K562 (cell line): ENCODE measurements around the gene KDELR3. TPM values are rescaled to one million over a fixed set of nuclear protein-coding genes. Genes with fewer than 3 reads are reported as not detected.

Source experiments
- CEBPB ChIP-seq: fragments of 450-650 bp; IDR thresholded peaks from 2 replicates; pipeline ENCODE4 v1.6.1; 2016; ENCODE audit warnings: missing genetic modification characterization, missing compliant biosample characterization
- FIP1L1 ChIP-seq: fragments of 200-400 bp; formaldehyde crosslinking; IDR thresholded peaks from 2 replicates; pipeline ENCODE4 v1.6.1; 2018; ENCODE audit warnings: mild to moderate bottlenecking, low read depth, low read length; ENCODE audit not compliant: poor library complexity, severe bottlenecking
- HCFC1 ChIP-seq: IDR thresholded peaks from 2 replicates; pipeline ENCODE4 v1.6.1; 2012; ENCODE audit warnings: low read depth, low read length, improper control_type of control experiment
- HNRNPLL ChIP-seq: fragments of 200-400 bp; formaldehyde crosslinking; IDR thresholded peaks from 2 replicates; pipeline ENCODE4 v1.6.1; 2017; ENCODE audit warnings: low read length, low read depth, mild to moderate bottlenecking; ENCODE audit not compliant: poor library complexity, severe bottlenecking
- KLF13 ChIP-seq: fragments of 450-650 bp; IDR thresholded peaks from 2 replicates; pipeline ENCODE4 v1.6.1; 2016; ENCODE audit warnings: missing genetic modification characterization, low read depth, mild to moderate bottlenecking, missing compliant biosample characterization, moderate library complexity, borderline replicate concordance
- PHTF2 ChIP-seq: fragments of 250-450 bp; sonication (Bioruptor Pico); IDR thresholded peaks from 2 replicates; pipeline ENCODE4 v1.5.0; 2021; ENCODE audit warnings: mild to moderate bottlenecking
- POLR2G ChIP-seq: fragments of 200-400 bp; formaldehyde crosslinking; IDR thresholded peaks from 2 replicates; pipeline ENCODE4 v1.6.1; 2017; ENCODE audit warnings: low read depth, mild to moderate bottlenecking, antibody characterized with exemption, low read length, moderate library complexity
- TOE1 ChIP-seq, 2 experiments: fragments of 450-650 bp in 1 of 2; sonication (generic) in 1 of 2; formaldehyde crosslinking in 1 of 2; IDR thresholded peaks; 2 replicates each; pipeline versions ENCODE4 v1.7.1 to v1.8.0; 2016 to 2022; ENCODE audit warnings: borderline replicate concordance in 2 of 2, mild to moderate bottlenecking in 2 of 2, antibody characterized with exemption in 1 of 2, inconsistent platforms in 1 of 2, low read depth in 1 of 2, missing genetic modification reagents in 1 of 2, moderate library complexity in 1 of 2
- ZEB2 ChIP-seq: fragments of 450-650 bp; IDR thresholded peaks from 2 replicates; pipeline ENCODE4 v1.6.1; 2016
- ZNF124 ChIP-seq: sonication (generic); formaldehyde crosslinking; IDR thresholded peaks from 2 replicates; pipeline ENCODE4 v1.8.1; 2022; ENCODE audit warnings: missing genetic modification reagents
- ZNF3 ChIP-seq: fragments of 250-450 bp; sonication (Bioruptor Pico); IDR thresholded peaks from 2 replicates; pipeline ENCODE4 v1.5.0; 2021; ENCODE audit warnings: mild to moderate bottlenecking, moderate library complexity
- ZNF444 ChIP-seq: fragments of 250-450 bp; sonication (Bioruptor Pico); IDR thresholded peaks from 2 replicates; pipeline ENCODE4 v1.4.0; 2020; ENCODE audit warnings: mild to moderate bottlenecking, moderate library complexity
- ZNF551 ChIP-seq: fragments of 250-450 bp; sonication (Bioruptor Pico); IDR thresholded peaks from 2 replicates; pipeline ENCODE4 v1.5.0; 2021; ENCODE audit warnings: mild to moderate bottlenecking, moderate library complexity
- polyA plus RNA-seq, 8 experiments: library from polyadenylated mRNA; depleted of rRNA in 4 of 8; stranded (reverse) in 5 of 8; unstranded in 3 of 8; fragments of >200 nt; fragmentation: Nextera tagmentation in 2 of 8; fragmentation: Illumina TruSeq in 1 of 8; extraction: Ambion mirVana in 2 of 8; extraction: Trizol in 1 of 8; gene quantifications; 2 replicates each; pipeline versions ENCODE4 v1.2.1 to v1.2.3, GENCODE V29; 2011 to 2014; ENCODE audit warnings: inconsistent platforms in 1 of 8, missing spikeins in 1 of 8
- total RNA-seq, 7 experiments: library from RNA; depleted of rRNA in 6 of 7; stranded (reverse); fragments of >200 nt in 6 of 7; fragmentation: Illumina TruSeq in 2 of 7; extraction: Trizol in 2 of 7; gene quantifications; 2 replicates each; pipeline versions ENCODE4 v1.2.1 to v1.2.3, GENCODE V29; 2011 to 2021; ENCODE audit warnings: low replicate concordance in 1 of 7
- TF ChIP-seq, protein P1 (sequence below): fragments of 250-450 bp; sonication (Bioruptor Pico); IDR thresholded peaks from 2 replicates; pipeline ENCODE4 v1.4.0; 2020; ENCODE audit warnings: mild to moderate bottlenecking, moderate library complexity, borderline replicate concordance
- TF ChIP-seq, protein P2 (sequence below): IDR thresholded peaks from 2 replicates; pipeline ENCODE4 v1.6.1; 2012; ENCODE audit warnings: low read depth, low read length, improper control_type of control experiment, borderline replicate concordance
- TF ChIP-seq, protein P3 (sequence below), 3 experiments: fragments of 200-800 bp in 1 of 3; sonication (Bioruptor generic) in 1 of 3; sonication (generic) in 1 of 3; formaldehyde crosslinking in 1 of 3; IDR thresholded peaks; 2 replicates each; pipeline versions ENCODE4 v1.6.1 to v1.8.0; 2016 to 2022; ENCODE audit warnings: mild to moderate bottlenecking in 2 of 3, missing compliant biosample characterization in 2 of 3, missing genetic modification characterization in 2 of 3, missing genetic modification reagents in 1 of 3
- TF ChIP-seq, protein P4 (sequence below), 3 experiments: fragments of 200-800 bp in 1 of 3; fragments of 250-450 bp in 1 of 3; fragments of 450-650 bp in 1 of 3; sonication (Bioruptor Pico) in 1 of 3; sonication (Bioruptor generic) in 1 of 3; formaldehyde crosslinking in 1 of 3; IDR thresholded peaks; 2 replicates each; pipeline versions ENCODE4 v1.6.1 to v1.8.0; 2016 to 2022; ENCODE audit warnings: mild to moderate bottlenecking in 2 of 3, missing genetic modification characterization in 2 of 3, missing compliant biosample characterization in 1 of 3, moderate library complexity in 1 of 3

Gene KDELR3
- total and polyA plus RNA-seq, 9 of the 15 experiments (the other 6 are each of a cell fraction or from before 2014, with no cell fraction given), result 7.1 to 44.8 (median 9.6) TPM

DNA sequence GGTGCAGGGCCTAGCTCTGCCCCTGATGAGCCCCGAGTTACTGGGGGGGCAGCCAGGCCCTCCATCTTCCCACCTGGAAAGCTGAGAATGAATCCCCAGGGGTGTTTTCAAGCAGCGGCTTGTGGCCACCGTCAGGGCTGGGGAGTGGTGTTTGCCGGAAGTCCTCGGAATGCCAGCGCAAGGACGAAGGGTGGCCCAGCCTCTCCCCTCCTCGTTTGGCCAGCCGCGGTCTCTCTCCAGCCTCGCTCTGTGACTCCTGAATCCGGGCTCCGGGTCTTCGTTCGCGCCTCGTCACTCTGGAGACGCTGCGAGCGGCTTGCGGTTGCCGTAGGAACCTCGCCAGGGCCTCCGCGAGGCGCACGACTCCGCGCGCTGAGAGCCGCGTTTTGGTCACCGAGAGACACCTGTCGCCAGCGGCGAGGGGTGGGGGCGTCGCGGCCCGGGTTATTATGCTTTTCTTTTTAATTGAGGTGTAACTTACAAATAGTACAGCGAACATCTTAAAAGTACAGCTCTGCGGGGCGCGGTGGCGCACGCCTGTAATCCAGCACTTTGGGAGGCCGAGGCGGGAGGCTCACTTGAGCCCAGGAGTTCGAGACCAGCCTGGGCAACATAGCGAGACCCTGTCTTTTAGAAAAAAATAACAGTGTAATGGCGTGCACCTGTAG is 6.3 kb upstream of the KDELR3 start (continued):
- no peak for TF ChIP-seq FIP1L1
- TF ChIP-seq POLR2G, result peak; percentile 41
- no peak for TF ChIP-seq ZNF124 (CRISPR knock-in tag)
- no peak for TF ChIP-seq ZNF3 (CRISPR knock-in tag)
- no peak for TF ChIP-seq KLF13 (tag)
- TF ChIP-seq, protein P1, sequence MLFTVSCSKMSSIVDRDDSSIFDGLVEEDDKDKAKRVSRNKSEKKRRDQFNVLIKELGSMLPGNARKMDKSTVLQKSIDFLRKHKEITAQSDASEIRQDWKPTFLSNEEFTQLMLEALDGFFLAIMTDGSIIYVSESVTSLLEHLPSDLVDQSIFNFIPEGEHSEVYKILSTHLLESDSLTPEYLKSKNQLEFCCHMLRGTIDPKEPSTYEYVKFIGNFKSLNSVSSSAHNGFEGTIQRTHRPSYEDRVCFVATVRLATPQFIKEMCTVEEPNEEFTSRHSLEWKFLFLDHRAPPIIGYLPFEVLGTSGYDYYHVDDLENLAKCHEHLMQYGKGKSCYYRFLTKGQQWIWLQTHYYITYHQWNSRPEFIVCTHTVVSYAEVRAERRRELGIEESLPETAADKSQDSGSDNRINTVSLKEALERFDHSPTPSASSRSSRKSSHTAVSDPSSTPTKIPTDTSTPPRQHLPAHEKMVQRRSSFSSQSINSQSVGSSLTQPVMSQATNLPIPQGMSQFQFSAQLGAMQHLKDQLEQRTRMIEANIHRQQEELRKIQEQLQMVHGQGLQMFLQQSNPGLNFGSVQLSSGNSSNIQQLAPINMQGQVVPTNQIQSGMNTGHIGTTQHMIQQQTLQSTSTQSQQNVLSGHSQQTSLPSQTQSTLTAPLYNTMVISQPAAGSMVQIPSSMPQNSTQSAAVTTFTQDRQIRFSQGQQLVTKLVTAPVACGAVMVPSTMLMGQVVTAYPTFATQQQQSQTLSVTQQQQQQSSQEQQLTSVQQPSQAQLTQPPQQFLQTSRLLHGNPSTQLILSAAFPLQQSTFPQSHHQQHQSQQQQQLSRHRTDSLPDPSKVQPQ (CRISPR knock-in tag), result no peak
- TF ChIP-seq HNRNPLL, result peak; percentile 67
- TF ChIP-seq HCFC1, result peak; percentile 44; the same call in 1 of the 2 replicates
- TF ChIP-seq, protein P2, sequence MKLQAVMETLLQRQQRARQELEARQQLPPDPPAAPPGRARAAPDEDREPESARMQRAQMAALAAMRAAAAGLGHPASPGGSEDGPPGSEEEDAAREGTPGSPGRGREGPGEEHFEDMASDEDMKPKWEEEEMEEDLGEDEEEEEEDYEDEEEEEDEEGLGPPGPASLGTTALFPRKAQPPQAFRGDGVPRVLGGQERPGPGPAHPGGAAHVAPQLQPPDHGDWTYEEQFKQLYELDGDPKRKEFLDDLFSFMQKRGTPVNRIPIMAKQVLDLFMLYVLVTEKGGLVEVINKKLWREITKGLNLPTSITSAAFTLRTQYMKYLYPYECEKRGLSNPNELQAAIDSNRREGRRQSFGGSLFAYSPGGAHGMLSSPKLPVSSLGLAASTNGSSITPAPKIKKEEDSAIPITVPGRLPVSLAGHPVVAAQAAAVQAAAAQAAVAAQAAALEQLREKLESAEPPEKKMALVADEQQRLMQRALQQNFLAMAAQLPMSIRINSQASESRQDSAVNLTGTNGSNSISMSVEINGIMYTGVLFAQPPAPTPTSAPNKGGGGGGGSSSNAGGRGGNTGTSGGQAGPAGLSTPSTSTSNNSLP, result no peak
- no peak for TF ChIP-seq ZNF551 (CRISPR knock-in tag)
- peak; percentile 70; the same call in 1 of the 2 replicates for TF ChIP-seq TOE1 (IDR thresholded peaks at IDR 0.05; ENCODE audit: borderline replicate concordance)
- no peak for TF ChIP-seq TOE1 (CRISPR knock-in tag; IDR thresholded peaks at IDR 0.05; ENCODE audit: borderline replicate concordance, low read depth)
- TF ChIP-seq PHTF2 (CRISPR knock-in tag), result no peak
- TF ChIP-seq CEBPB (tag), result no peak
- TF ChIP-seq ZEB2, result no peak
- TF ChIP-seq ZNF444 (CRISPR knock-in tag), result no peak
- TF ChIP-seq, protein P3, sequence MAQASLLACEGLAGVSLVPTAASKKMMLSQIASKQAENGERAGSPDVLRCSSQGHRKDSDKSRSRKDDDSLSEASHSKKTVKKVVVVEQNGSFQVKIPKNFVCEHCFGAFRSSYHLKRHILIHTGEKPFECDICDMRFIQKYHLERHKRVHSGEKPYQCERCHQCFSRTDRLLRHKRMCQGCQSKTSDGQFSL (CRISPR knock-in tag; IDR thresholded peaks at IDR 0.05), result peak; percentile 21; the same call in 1 of the 2 replicates
- TF ChIP-seq, protein P3 (tag; IDR thresholded peaks at IDR 0.05), result no peak
- TF ChIP-seq, protein P4, sequence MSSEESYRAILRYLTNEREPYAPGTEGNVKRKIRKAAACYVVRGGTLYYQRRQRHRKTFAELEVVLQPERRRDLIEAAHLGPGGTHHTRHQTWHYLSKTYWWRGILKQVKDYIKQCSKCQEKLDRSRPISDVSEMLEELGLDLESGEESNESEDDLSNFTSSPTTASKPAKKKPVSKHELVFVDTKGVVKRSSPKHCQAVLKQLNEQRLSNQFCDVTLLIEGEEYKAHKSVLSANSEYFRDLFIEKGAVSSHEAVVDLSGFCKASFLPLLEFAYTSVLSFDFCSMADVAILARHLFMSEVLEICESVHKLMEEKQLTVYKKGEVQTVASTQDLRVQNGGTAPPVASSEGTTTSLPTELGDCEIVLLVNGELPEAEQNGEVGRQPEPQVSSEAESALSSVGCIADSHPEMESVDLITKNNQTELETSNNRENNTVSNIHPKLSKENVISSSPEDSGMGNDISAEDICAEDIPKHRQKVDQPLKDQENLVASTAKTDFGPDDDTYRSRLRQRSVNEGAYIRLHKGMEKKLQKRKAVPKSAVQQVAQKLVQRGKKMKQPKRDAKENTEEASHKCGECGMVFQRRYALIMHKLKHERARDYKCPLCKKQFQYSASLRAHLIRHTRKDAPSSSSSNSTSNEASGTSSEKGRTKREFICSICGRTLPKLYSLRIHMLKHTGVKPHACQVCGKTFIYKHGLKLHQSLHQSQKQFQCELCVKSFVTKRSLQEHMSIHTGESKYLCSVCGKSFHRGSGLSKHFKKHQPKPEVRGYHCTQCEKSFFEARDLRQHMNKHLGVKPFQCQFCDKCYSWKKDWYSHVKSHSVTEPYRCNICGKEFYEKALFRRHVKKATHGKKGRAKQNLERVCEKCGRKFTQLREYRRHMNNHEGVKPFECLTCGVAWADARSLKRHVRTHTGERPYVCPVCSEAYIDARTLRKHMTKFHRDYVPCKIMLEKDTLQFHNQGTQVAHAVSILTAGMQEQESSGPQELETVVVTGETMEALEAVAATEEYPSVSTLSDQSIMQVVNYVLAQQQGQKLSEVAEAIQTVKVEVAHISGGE (CRISPR knock-in tag; IDR thresholded peaks at IDR 0.05), result no peak
